Measurements from ENCODE around the gene TECPR2. TPM values are rescaled to one million over a fixed set of nuclear protein-coding genes. Genes with fewer than 3 reads are reported as not detected.
A peak's percentile ranks its signal among the peaks of the same experiment; 100 is the strongest.
"Not testable (repeated sequence)": the region's sequence is repeated elsewhere in the genome, so short reads cannot be mapped to it uniquely, and the experiment has no call there.

TECPR2 gene
- total and polyA plus RNA-seq, 10 donors, result 1.1 to 46.6 (median 26.7) TPM

DNA sequence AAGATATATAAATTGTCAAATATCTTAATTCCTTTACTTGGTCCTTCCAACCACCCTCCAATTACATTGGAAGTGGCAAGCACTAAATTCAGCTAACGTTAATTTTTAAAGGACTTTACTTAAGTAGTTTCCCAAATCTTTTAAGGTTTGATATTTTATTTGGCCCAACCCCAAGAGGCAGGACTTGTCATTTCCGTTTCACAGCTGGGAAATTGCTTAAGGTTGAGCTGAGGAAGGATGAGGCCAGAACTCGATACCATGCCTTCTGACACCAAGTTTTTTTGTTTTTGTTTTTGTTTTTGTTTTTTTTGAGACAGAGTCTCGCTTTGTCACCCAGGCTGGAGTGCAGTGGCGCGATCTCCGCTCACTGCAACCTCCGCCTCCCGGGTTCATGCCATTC lies 11.1 kb upstream of the TECPR2 start:
- H3K27me3 ChIP-seq (replicated peaks in 1 of 7); DNase-seq; H3K9me3 ChIP-seq; intact Hi-C loops (cut with DNase I; ENCODE audit: low total_unique reads): not testable (repeated sequence)
- WGBS, 5 donors, result 64 to 84% (median 73%) methylated on average over 8 to 9 of the region's 9 CpGs
- peak overlapping the region in 7 of 8 donors; percentile 71 to 92 (median 85) for H3K27ac ChIP-seq
- peaks cover 0 to 29% (median 10%) of the 10 kb centered on the region in 6 donors for H3K4me1 ChIP-seq
- TF ChIP-seq POLR2AphosphoS5 (IDR thresholded peaks at IDR 0.05), result peak in 2 of 3 donors; percentile 17 to 55
- H3K36me3 ChIP-seq, result peaks cover 0 to 100% (median 74%) of the 10 kb centered on the region in 6 donors
- peak overlapping the region in 1 of 8 donors; percentile 47 for H3K4me3 ChIP-seq

GRCh38 chr14:102352213-102352612 lies 10.5 kb upstream of the TECPR2 start:
- no peak for TF ChIP-seq POLR2A (IDR thresholded peaks at IDR 0.05)
- TF ChIP-seq POLR2AphosphoS5 (IDR thresholded peaks at IDR 0.05), result no peak
- TF ChIP-seq CTCF (IDR thresholded peaks at IDR 0.05 in 8 of 11, conservative IDR thresholded peaks at IDR 0.05 in 3 of 11), result no peak
- peaks cover 0 to 29% (median 10%) of the 10 kb centered on the region in 6 donors for H3K4me1 ChIP-seq
- intact Hi-C loops (cut with DNase I; ENCODE audit: low total_unique reads), result no loop called here
- no peaks in the 10 kb centered on the region for H3K9me3 ChIP-seq
- DNase-seq, result no peak
- H3K27me3 ChIP-seq (replicated peaks in 1 of 7), result no peaks in the 10 kb centered on the region
- peak overlapping the region in 7 of 8 donors; percentile 71 to 92 (median 85) for H3K27ac ChIP-seq
- peaks cover 0 to 100% (median 74%) of the 10 kb centered on the region in 6 donors for H3K36me3 ChIP-seq
- H3K4me3 ChIP-seq, result peak overlapping the region in 1 of 8 donors; percentile 47
- WGBS, 5 donors, result 56 to 89% (median 79%) methylated on average over 4 of the region's 4 CpGs

- Histone ChIP-seq H3K27me3 (replicated peaks in 1 of 7) (no peaks in the 10 kb centered on the region), H3K27ac (peak overlapping the region in 7 of 8 donors; percentile 71 to 92 (median 85)), H3K36me3 (peaks cover 0 to 100% (median 72%) of the 10 kb centered on the region in 6 donors), H3K4me1 (peaks cover 0 to 29% (median 10%) of the 10 kb centered on the region in 6 donors), H3K9me3 (no peaks in the 10 kb centered on the region), H3K4me3 (peak overlapping the region in 1 of 8 donors; percentile 47)
- no peak for TF ChIP-seq CTCF (IDR thresholded peaks at IDR 0.05 in 8 of 11, conservative IDR thresholded peaks at IDR 0.05 in 3 of 11)
- TF ChIP-seq POLR2A (IDR thresholded peaks at IDR 0.05), result no peak
- no peak for TF ChIP-seq POLR2AphosphoS5 (IDR thresholded peaks at IDR 0.05)
- intact Hi-C loops (cut with DNase I; ENCODE audit: low total_unique reads), result no loop called here
- WGBS, 5 donors, result 76 to 82% (median 77%) methylated on average over 8 of the region's 8 CpGs
- no peak for DNase-seq
Observed at GRCh38 chr14:102353126-102353619, 9.6 kb upstream of the TECPR2 start.

- Histone ChIP-seq H3K27ac (no peak overlapping the region), H3K9me3 (no peaks in the 10 kb centered on the region), H3K4me3 (no peak overlapping the region), H3K27me3 (replicated peaks in 1 of 7) (no peaks in the 10 kb centered on the region), H3K36me3 (peaks cover 0 to 89% (median 64%) of the 10 kb centered on the region in 6 donors), H3K4me1 (peaks cover under 1 to 28% (median 16%) of the 10 kb centered on the region in 6 donors)
- DNase-seq, result no peak
- intact Hi-C loops (cut with DNase I; ENCODE audit: low total_unique reads), result no loop called here
- 88 to 98% (median 95%) methylated on average over 3 of the region's 3 CpGs for WGBS, 5 donors
- no peak for TF ChIP-seq POLR2AphosphoS5 (IDR thresholded peaks at IDR 0.05)
- no peak for TF ChIP-seq CTCF (IDR thresholded peaks at IDR 0.05 in 8 of 11, conservative IDR thresholded peaks at IDR 0.05 in 3 of 11)
- TF ChIP-seq POLR2A (IDR thresholded peaks at IDR 0.05), result no peak
Observed at GRCh38 chr14:102356280-102356679, 6.5 kb upstream of the TECPR2 start.

Data from spleen (tissue), 11 donors.